GM12878 (cell line): ENCODE data around the gene HEG1. TPM values are rescaled to one million over a fixed set of nuclear protein-coding genes. Genes with fewer than 3 reads are reported as not detected.

Source experiments
- ATAC-seq: fragments of 200-7000 bp; cut with Tn5 transposase; 3 replicates; pipeline ENCODE4 v1.9.1; 2020; ENCODE audit warnings: mild to moderate bottlenecking, moderate library complexity
- BruUV-seq: library from RNA; stranded (reverse); fragments of 400-500 nt; replicated peaks from 2 replicates; lab custom pipeline; 2021; lab: Mats Ljungman, UMichigan
- CTCF ChIA-PET: fragments of 300-600 bp; sonication (Branson Sonifier 250); formaldehyde crosslinking; extraction: SDS; loops from one replicate; lab custom pipeline; 2021; ENCODE audit warnings: inconsistent platforms; lab: Yijun Ruan, JAX
- POLR2A ChIA-PET: fragments of 350-600 bp; formaldehyde crosslinking; extraction: SDS; loops from one replicate; lab custom pipeline; 2021; ENCODE audit warnings: inconsistent platforms; lab: Charles Lee
- RAD21 ChIA-PET: fragments of 300-600 bp; sonication (Branson Sonifier 250); formaldehyde crosslinking; loops from one replicate; lab custom pipeline; 2023; ENCODE audit warnings: antibody characterized with exemption; ENCODE audit not compliant: unreplicated experiment; lab: Charles Lee
- SMC1A ChIA-PET: fragments of 300-600 bp; sonication (Branson Sonifier 250); formaldehyde crosslinking; loops from one replicate; lab custom pipeline; 2023; ENCODE audit not compliant: unreplicated experiment, uncharacterized antibody; lab: Charles Lee
- DNase-seq: peaks from one replicate; pipeline ENCODE4 v3.0.0-alpha.2; 2011; ENCODE audit warnings: low read depth, low spot score
- FAIRE-seq: peaks from 3 replicates; lab custom pipeline; 2011; peaks lifted over from hg19 to GRCh38; lab: Jason Lieb, UNC
- H2AFZ ChIP-seq: 2 replicates; pipeline ENCODE4 v1.6.0; 2011; ENCODE audit warnings: low read depth, low read length, control low read depth; ENCODE audit not compliant: control insufficient read depth
- H3K27ac ChIP-seq: 2 replicates; pipeline ENCODE4 v1.5.1; 2011; ENCODE audit warnings: control low read depth; ENCODE audit not compliant: control insufficient read depth, insufficient read depth
- H3K27me3 ChIP-seq, 2 experiments: replicated peaks in 1 of 2; 2 replicates each; pipeline versions ENCODE4 v1.6.0 to v1.6.1; 2011; ENCODE audit warnings: low read length in 1 of 2; ENCODE audit not compliant: control insufficient read depth in 2 of 2, insufficient read depth in 2 of 2
- H3K36me3 ChIP-seq, 2 experiments: 2 replicates each; pipeline ENCODE4 v1.5.1; 2011; ENCODE audit warnings: low read length in 1 of 2; ENCODE audit not compliant: control insufficient read depth in 2 of 2, insufficient read depth in 2 of 2
- H3K4me1 ChIP-seq: 2 replicates; pipeline ENCODE4 v1.6.1; 2011; ENCODE audit warnings: mild to moderate bottlenecking, low read length, moderate library complexity, mixed read lengths; ENCODE audit not compliant: control insufficient read depth, insufficient read depth
- H3K4me2 ChIP-seq: 2 replicates; pipeline ENCODE4 v1.6.0; 2011; ENCODE audit warnings: control low read depth; ENCODE audit not compliant: control insufficient read depth, insufficient read depth
- H3K4me3 ChIP-seq: fragments of 200-600 bp; sonication (generic); 2 replicates; pipeline ENCODE4 v1.5.1; 2016
- H3K79me2 ChIP-seq: 2 replicates; pipeline ENCODE4 v1.6.0; 2011; ENCODE audit warnings: low read length; ENCODE audit not compliant: control insufficient read depth, insufficient read depth
- H3K9ac ChIP-seq: 2 replicates; pipeline ENCODE4 v1.8.0; 2011; ENCODE audit warnings: low read length, control low read depth, mixed read lengths; ENCODE audit not compliant: control insufficient read depth, insufficient read depth
- H3K9me3 ChIP-seq: replicated peaks from 3 replicates; pipeline ENCODE4 v1.5.1; 2011; ENCODE audit warnings: mild to moderate bottlenecking, low read length; ENCODE audit not compliant: control insufficient read depth, insufficient read depth
- H4K20me1 ChIP-seq: 2 replicates; pipeline ENCODE4 v1.6.0; 2011; ENCODE audit not compliant: control insufficient read depth, insufficient read depth
- ASH2L ChIP-seq: fragments of 300-600, 200-600 bp; sonication (generic); IDR thresholded peaks from 2 replicates; pipeline ENCODE4 v1.6.1; 2017; ENCODE audit warnings: low read depth, mild to moderate bottlenecking, borderline replicate concordance
- CBX3 ChIP-seq: fragments of 200-600 bp; sonication (generic); IDR thresholded peaks from 2 replicates; pipeline ENCODE4 v1.6.1; 2016; ENCODE audit warnings: low read depth, borderline replicate concordance
- CBX5 ChIP-seq: sonication (generic); IDR thresholded peaks from 2 replicates; pipeline ENCODE4 v1.6.1; 2016; ENCODE audit warnings: low read depth, moderate library complexity, mild to moderate bottlenecking, inconsistent platforms
- CREM ChIP-seq: IDR thresholded peaks from 2 replicates; pipeline ENCODE4 v1.6.1; 2014; ENCODE audit warnings: antibody characterized with exemption, low read depth
- DPF2 ChIP-seq: fragments of 450-650 bp; IDR thresholded peaks from 2 replicates; pipeline ENCODE4 v1.6.1; 2017; ENCODE audit warnings: mild to moderate bottlenecking
- ETV6 ChIP-seq, 2 experiments: fragments of 450-650 bp in 1 of 2; IDR thresholded peaks in 1 of 2; conservative IDR thresholded peaks in 1 of 2; 2 replicates each; pipeline ENCODE4 v1.6.1; 2014; ENCODE audit warnings: antibody characterized with exemption in 1 of 2, borderline replicate concordance in 1 of 2, low read depth in 1 of 2, mild to moderate bottlenecking in 1 of 2, moderate library complexity in 1 of 2
- MYB ChIP-seq: fragments of 150-350 bp; IDR thresholded peaks from 2 replicates; pipeline ENCODE4 v1.6.1; 2014; ENCODE audit warnings: mild to moderate bottlenecking, low read depth, low read length, borderline replicate concordance
- NBN ChIP-seq: fragments of 450-650 bp; IDR thresholded peaks from 2 replicates; pipeline ENCODE4 v1.6.1; 2016
- POU2F2 ChIP-seq: IDR thresholded peaks from 3 replicates; pipeline ENCODE4 v1.6.1; 2011; ENCODE audit warnings: low read depth, mild to moderate bottlenecking, low read length, borderline replicate concordance
- RUNX3 ChIP-seq: IDR thresholded peaks from 2 replicates; pipeline ENCODE4 v1.6.1; 2012; ENCODE audit warnings: low read length, inconsistent platforms
- STAT1 ChIP-seq: fragments of 450-650 bp; conservative IDR thresholded peaks from 2 replicates; pipeline ENCODE4 v1.6.1; 2014; ENCODE audit warnings: antibody characterized with exemption, mild to moderate bottlenecking
- TBL1XR1 ChIP-seq: IDR thresholded peaks from 2 replicates; pipeline ENCODE4 v1.6.1; 2012; ENCODE audit warnings: low read depth, low read length, improper control_type of control experiment
- TCF7 ChIP-seq: IDR thresholded peaks from 2 replicates; pipeline ENCODE4 v1.6.1; 2014; ENCODE audit warnings: antibody characterized with exemption, borderline replicate concordance
- ZZZ3 ChIP-seq: IDR thresholded peaks from 2 replicates; pipeline ENCODE4 v1.6.1; 2011; ENCODE audit warnings: low read depth; ENCODE audit not compliant: control insufficient read depth, insufficient read length
- WGBS: methylation state at CpG from one replicate; pipeline ENCODE4 v1.1.6; 2016; ENCODE audit warnings: low lambda C conversion rate; ENCODE audit not compliant: insufficient replicate concordance, insufficient coverage; ENCODE audit errors: missing lambda C conversion rate; 5-methylcytosine and 5-hydroxymethylcytosine counted together
- in situ Hi-C: fragments of 300-500 bp; cut with MboI; formaldehyde crosslinking; loops from 9 replicates; pipeline ENCODE4 v1.14.3; 2018; ENCODE audit warnings: mixed read lengths
- intact Hi-C: fragments of 100-400 bp; cut with micrococcal nuclease; formaldehyde crosslinking; loops from one replicate; pipeline ENCODE4 v1.14.2; 2022; ENCODE audit not compliant: unreplicated experiment
- polyA plus RNA-seq, 11 experiments: library from polyadenylated mRNA; depleted of rRNA in 4 of 11; unstranded in 6 of 11; stranded (reverse) in 5 of 11; fragments of >200 nt; fragmentation: Nextera tagmentation in 4 of 11; fragmentation: Illumina TruSeq in 1 of 11; extraction: Ambion mirVana in 4 of 11; extraction: Trizol in 1 of 11; gene quantifications; 1 replicate in 1 of 11; 2 replicates in 10 of 11; pipeline versions ENCODE4 v1.2.1 to v1.2.3, GENCODE V29; 2011 to 2016; ENCODE audit warnings: inconsistent platforms in 2 of 11, missing spikeins in 2 of 11, low read depth in 1 of 11
- total RNA-seq, 4 experiments: library from RNA; depleted of rRNA in 3 of 4; stranded (reverse); fragments of >200 nt in 3 of 4; fragmentation: Illumina TruSeq in 1 of 4; extraction: Trizol in 1 of 4; gene quantifications; 2 replicates each; pipeline versions ENCODE4 v1.2.1 to v1.2.3, GENCODE V29; 2013 to 2021
- TF ChIP-seq, protein P1 (sequence below): fragments of 450-650 bp; IDR thresholded peaks from 2 replicates; pipeline ENCODE4 v1.6.1; 2016; ENCODE audit warnings: mild to moderate bottlenecking, moderate library complexity, borderline replicate concordance
- TF ChIP-seq, protein P2 (sequence below): fragments of 450-650 bp; formaldehyde crosslinking; IDR thresholded peaks from 2 replicates; pipeline ENCODE4 v1.4.0; 2022; ENCODE audit warnings: mild to moderate bottlenecking, moderate library complexity

The HEG1 gene
- total and polyA plus RNA-seq, 10 of the 15 experiments (the other 5 are each of a cell fraction or from before 2014, with no cell fraction given) = 2.2 to 32.1 (median 7.6) TPM

GRCh38 chr3:125102470-125102869, 46.7 kb upstream of the HEG1 start (continued):
- TF ChIP-seq, protein P1, sequence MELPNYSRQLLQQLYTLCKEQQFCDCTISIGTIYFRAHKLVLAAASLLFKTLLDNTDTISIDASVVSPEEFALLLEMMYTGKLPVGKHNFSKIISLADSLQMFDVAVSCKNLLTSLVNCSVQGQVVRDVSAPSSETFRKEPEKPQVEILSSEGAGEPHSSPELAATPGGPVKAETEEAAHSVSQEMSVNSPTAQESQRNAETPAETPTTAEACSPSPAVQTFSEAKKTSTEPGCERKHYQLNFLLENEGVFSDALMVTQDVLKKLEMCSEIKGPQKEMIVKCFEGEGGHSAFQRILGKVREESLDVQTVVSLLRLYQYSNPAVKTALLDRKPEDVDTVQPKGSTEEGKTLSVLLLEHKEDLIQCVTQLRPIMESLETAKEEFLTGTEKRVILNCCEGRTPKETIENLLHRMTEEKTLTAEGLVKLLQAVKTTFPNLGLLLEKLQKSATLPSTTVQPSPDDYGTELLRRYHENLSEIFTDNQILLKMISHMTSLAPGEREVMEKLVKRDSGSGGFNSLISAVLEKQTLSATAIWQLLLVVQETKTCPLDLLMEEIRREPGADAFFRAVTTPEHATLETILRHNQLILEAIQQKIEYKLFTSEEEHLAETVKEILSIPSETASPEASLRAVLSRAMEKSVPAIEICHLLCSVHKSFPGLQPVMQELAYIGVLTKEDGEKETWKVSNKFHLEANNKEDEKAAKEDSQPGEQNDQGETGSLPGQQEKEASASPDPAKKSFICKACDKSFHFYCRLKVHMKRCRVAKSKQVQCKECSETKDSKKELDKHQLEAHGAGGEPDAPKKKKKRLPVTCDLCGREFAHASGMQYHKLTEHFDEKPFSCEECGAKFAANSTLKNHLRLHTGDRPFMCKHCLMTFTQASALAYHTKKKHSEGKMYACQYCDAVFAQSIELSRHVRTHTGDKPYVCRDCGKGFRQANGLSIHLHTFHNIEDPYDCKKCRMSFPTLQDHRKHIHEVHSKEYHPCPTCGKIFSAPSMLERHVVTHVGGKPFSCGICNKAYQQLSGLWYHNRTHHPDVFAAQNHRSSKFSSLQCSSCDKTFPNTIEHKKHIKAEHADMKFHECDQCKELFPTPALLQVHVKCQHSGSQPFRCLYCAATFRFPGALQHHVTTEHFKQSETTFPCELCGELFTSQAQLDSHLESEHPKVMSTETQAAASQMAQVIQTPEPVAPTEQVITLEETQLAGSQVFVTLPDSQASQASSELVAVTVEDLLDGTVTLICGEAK = no peak
- TF ChIP-seq TCF7 (no peak), POU2F2 (no peak), NBN (no peak), TBL1XR1 (no peak), DPF2 (no peak)

- FAIRE-seq (no peak), DNase-seq (no peak), ATAC-seq (peak; percentile 45)
- H3K4me3 ChIP-seq = peak overlapping the region; percentile 46; the same call in 1 of the 2 replicates
- H4K20me1 ChIP-seq = no peaks in the 10 kb centered on the region
- H3K4me2 ChIP-seq = peak overlapping the region; percentile 59
- intact Hi-C loops (no loop called here), in situ Hi-C loops (no loop called here)
- H3K36me3 ChIP-seq = peaks cover 0 to 24% of the 10 kb centered on the region in 2 experiments; a peak in 1 of 4 replicates
- H2AFZ ChIP-seq = peak overlapping the region; percentile 3; the same call in 1 of the 2 replicates
- BruUV-seq = no TSS peak
- ChIA-PET RAD21 (interaction anchor here (0.6 to 1.6 kb wide), 3 partner anchors 22 to 46 kb away, joined by 3 to 6 read pairs (median 3); no protein-coding TSS in a partner anchor), CTCF (no interaction called here), POLR2A (no interaction called here), SMC1A (interaction anchor here (0.7 to 2.0 kb wide), 7 partner anchors 12 to 166 kb away, joined by 3 to 4 read pairs (median 3); no protein-coding TSS in a partner anchor)
- H3K27ac ChIP-seq = peak overlapping the region; percentile 28
- H3K79me2 ChIP-seq = peaks cover 84% of the 10 kb centered on the region
- H3K4me1 ChIP-seq = peaks cover 6% of the 10 kb centered on the region; the same call in 1 of the 2 replicates
- peaks cover 2% of the 10 kb centered on the region for H3K9me3 ChIP-seq
- no peaks in the 10 kb centered on the region for H3K27me3 ChIP-seq
- WGBS = 40% methylated on average over 4 of the region's 4 CpGs
- H3K9ac ChIP-seq = peak overlapping the region; percentile 22; the same call in 1 of the 2 replicates
- TF ChIP-seq CREM = no peak
- TF ChIP-seq STAT1 = no peak
- TF ChIP-seq ZZZ3 = no peak
- TF ChIP-seq CBX5 = no peak
- TF ChIP-seq CBX3 = no peak
- TF ChIP-seq ETV6 (conservative IDR thresholded peaks at IDR 0.05 in 1 of 2, IDR thresholded peaks at IDR 0.05 in 1 of 2; ENCODE audit: borderline replicate concordance in 1 of 2, low read depth in 1 of 2) = no peak
- TF ChIP-seq, protein P2, sequence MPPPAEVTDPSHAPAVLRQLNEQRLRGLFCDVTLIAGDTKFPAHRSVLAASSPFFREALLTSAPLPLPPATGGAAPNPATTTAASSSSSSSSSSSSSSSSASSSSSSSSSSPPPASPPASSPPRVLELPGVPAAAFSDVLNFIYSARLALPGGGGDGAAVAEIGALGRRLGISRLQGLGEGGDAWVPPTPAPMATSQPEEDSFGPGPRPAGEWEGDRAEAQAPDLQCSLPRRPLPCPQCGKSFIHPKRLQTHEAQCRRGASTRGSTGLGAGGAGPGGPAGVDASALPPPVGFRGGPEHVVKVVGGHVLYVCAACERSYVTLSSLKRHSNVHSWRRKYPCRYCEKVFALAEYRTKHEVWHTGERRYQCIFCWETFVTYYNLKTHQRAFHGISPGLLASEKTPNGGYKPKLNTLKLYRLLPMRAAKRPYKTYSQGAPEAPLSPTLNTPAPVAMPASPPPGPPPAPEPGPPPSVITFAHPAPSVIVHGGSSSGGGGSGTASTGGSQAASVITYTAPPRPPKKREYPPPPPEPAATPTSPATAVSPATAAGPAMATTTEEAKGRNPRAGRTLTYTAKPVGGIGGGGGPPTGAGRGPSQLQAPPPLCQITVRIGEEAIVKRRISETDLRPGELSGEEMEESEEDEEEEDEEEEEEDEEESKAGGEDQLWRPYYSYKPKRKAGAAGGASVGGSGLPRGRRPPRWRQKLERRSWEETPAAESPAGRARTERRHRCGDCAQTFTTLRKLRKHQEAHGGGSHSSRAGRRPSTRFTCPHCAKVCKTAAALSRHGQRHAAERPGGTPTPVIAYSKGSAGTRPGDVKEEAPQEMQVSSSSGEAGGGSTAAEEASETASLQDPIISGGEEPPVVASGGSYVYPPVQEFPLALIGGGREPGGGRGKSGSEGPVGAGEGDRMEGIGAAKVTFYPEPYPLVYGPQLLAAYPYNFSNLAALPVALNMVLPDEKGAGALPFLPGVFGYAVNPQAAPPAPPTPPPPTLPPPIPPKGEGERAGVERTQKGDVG (CRISPR knock-in tag) = no peak
- TF ChIP-seq ASH2L = no peak
- peak; percentile 59 for TF ChIP-seq RUNX3
- TF ChIP-seq MYB = no peak
These were observed 43.0 kb upstream of the HEG1 start for GRCh38 chr3:125098611-125099291.
